Measurements from ENCODE around the gene LTV1. TPM values are rescaled to one million over a fixed set of nuclear protein-coding genes. Genes with fewer than 3 reads are reported as not detected.

LTV1 gene
- total and polyA plus RNA-seq, 2 donors (not counting 1 experiment from before 2014, with no cell fraction given) = 7.8 to 27.3 TPM

DNA sequence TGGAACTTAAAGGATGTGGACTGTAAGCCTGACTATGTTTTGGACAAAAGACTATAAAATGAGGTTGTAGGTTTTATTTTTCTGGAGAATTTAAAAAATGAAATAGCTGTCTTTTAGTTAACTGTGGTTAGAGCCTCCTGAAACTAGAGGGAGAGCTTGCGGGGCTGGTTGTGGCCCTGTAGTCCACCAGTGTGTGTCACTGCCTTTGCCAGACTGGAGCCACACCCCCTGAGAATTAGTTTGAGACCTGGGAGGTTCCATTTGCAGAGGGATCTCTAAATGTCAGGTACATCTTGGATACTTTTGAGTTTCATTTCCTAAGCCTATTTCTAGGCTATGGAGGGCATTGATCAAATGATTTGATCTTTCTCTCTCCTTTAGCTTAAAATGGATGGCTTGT is 42.0 kb downstream of the LTV1 start:
- ChIA-PET CTCF (interaction anchor here (0.6 kb wide), 1 partner anchor 40 kb away, joined by 3 read pairs; no protein-coding TSS in a partner anchor), POLR2A (no interaction called here)
- ATAC-seq (ENCODE audit: low read depth) (no peak), DNase-seq (no peak)
- no peak overlapping the region for H3K4me3 ChIP-seq (ENCODE audit: control extremely low read depth in 1 of 5, extremely low read depth in 1 of 5, insufficient read depth in 1 of 5, low read depth in 2 of 5, low read length in 4 of 5)
- H2AFZ ChIP-seq (ENCODE audit: insufficient read depth, low read depth, low read length, poor library complexity, severe bottlenecking) = no peak overlapping the region
- H3K27ac ChIP-seq (ENCODE audit: low read length in 2 of 2) = no peak overlapping the region
- intact Hi-C loops (cut with micrococcal nuclease) = no loop called here
- no peak for TF ChIP-seq EZH2 (IDR thresholded peaks at IDR 0.05; ENCODE audit: borderline replicate concordance, insufficient read depth, low read depth, low read length, poor library complexity, severe bottlenecking)
- TF ChIP-seq, protein P1, sequence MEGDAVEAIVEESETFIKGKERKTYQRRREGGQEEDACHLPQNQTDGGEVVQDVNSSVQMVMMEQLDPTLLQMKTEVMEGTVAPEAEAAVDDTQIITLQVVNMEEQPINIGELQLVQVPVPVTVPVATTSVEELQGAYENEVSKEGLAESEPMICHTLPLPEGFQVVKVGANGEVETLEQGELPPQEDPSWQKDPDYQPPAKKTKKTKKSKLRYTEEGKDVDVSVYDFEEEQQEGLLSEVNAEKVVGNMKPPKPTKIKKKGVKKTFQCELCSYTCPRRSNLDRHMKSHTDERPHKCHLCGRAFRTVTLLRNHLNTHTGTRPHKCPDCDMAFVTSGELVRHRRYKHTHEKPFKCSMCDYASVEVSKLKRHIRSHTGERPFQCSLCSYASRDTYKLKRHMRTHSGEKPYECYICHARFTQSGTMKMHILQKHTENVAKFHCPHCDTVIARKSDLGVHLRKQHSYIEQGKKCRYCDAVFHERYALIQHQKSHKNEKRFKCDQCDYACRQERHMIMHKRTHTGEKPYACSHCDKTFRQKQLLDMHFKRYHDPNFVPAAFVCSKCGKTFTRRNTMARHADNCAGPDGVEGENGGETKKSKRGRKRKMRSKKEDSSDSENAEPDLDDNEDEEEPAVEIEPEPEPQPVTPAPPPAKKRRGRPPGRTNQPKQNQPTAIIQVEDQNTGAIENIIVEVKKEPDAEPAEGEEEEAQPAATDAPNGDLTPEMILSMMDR (IDR thresholded peaks at IDR 0.05) = no peak
- Mint-ChIP-seq H3K9me3 (ENCODE audit: insufficient read depth) (no peaks in the 10 kb centered on the region), H3K4me3 (no peak overlapping the region), H3K27me3 (no peaks in the 10 kb centered on the region), H3K27ac (no peak overlapping the region), H3K4me1 (no peaks in the 10 kb centered on the region)
- no peaks in the 10 kb centered on the region for H3K79me2 ChIP-seq (ENCODE audit: control insufficient read depth, insufficient read depth, low read length)
- H3K36me3 ChIP-seq (replicated peaks in 1 of 2; ENCODE audit: control extremely low read depth in 1 of 2, control insufficient read depth in 1 of 2, extremely low read depth in 1 of 2, insufficient read depth in 2 of 2, low read length in 1 of 2) = peaks cover 0 to 4% of the 10 kb centered on the region in 2 experiments
- no peak overlapping the region for H3K4me2 ChIP-seq (replicated peaks; ENCODE audit: low read depth, low read length, poor library complexity, severe bottlenecking)
- H3K4me1 ChIP-seq (ENCODE audit: control insufficient read depth in 2 of 2, insufficient read depth in 2 of 2, low read length in 2 of 2) = no peaks in the 10 kb centered on the region
- no peaks in the 10 kb centered on the region for H4K20me1 ChIP-seq (ENCODE audit: control insufficient read depth, insufficient read depth, low read length, poor library complexity, severe bottlenecking)
- no peak overlapping the region for H3K9ac ChIP-seq (ENCODE audit: low read length)
- 100% methylated on average over 1 of the region's 1 CpG for WGBS (ENCODE audit: insufficient coverage)
- no peaks in the 10 kb centered on the region for H3K9me3 ChIP-seq (ENCODE audit: control extremely low read depth in 1 of 3, control insufficient read depth in 2 of 3, insufficient read depth in 1 of 3, low read length in 2 of 3)
- no peaks in the 10 kb centered on the region for H3K27me3 ChIP-seq (replicated peaks in 1 of 4; ENCODE audit: control extremely low read depth in 1 of 4, control insufficient read depth in 3 of 4, insufficient read depth in 4 of 4, low read length in 3 of 4)

DNA sequence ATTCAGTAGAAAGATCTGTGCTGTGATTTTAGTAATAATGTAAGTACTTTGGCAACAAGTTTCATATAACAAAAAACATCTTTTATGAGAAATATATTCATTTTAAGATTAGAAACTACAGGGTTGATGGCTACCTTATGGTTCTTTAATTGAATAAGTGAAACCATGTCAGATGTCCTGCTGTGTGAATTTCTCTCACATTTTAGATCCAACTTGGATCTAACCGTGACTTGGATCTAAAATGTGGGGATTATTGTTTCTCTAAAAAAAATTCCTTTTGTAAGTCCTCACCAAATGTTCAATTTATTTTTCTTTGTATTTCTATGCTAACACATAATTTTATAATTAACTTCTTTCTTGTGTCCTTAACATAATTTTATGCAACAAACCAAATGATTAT is 51.5 kb downstream of the LTV1 start:
- no peak for DNase-seq
- no peak overlapping the region for H3K4me3 ChIP-seq (ENCODE audit: control extremely low read depth in 1 of 5, extremely low read depth in 1 of 5, insufficient read depth in 1 of 5, low read depth in 2 of 5, low read length in 4 of 5)
- ATAC-seq (ENCODE audit: low read depth) = no peak
- no peaks in the 10 kb centered on the region for H3K9me3 Mint-ChIP-seq (ENCODE audit: insufficient read depth)
- CTCF ChIA-PET = no interaction called here
- no peak overlapping the region for H3K9ac ChIP-seq (ENCODE audit: low read length)
- no peaks in the 10 kb centered on the region for H3K4me1 Mint-ChIP-seq
- no CpG with 5 or more reads among the region's 1 CpG for WGBS (ENCODE audit: insufficient coverage)
- H3K27me3 ChIP-seq (replicated peaks in 1 of 4; ENCODE audit: control extremely low read depth in 1 of 4, control insufficient read depth in 3 of 4, insufficient read depth in 4 of 4, low read length in 3 of 4) = no peaks in the 10 kb centered on the region
- intact Hi-C loops (cut with micrococcal nuclease) = no loop called here
- H3K36me3 ChIP-seq (replicated peaks in 1 of 2; ENCODE audit: control extremely low read depth in 1 of 2, control insufficient read depth in 1 of 2, extremely low read depth in 1 of 2, insufficient read depth in 2 of 2, low read length in 1 of 2) = peaks cover under 1 to 1% of the 10 kb centered on the region in 2 experiments
- no peaks in the 10 kb centered on the region for H3K79me2 ChIP-seq (ENCODE audit: control insufficient read depth, insufficient read depth, low read length)
- H2AFZ ChIP-seq (ENCODE audit: insufficient read depth, low read depth, low read length, poor library complexity, severe bottlenecking) = no peak overlapping the region
- H3K9me3 ChIP-seq (ENCODE audit: control extremely low read depth in 1 of 3, control insufficient read depth in 2 of 3, insufficient read depth in 1 of 3, low read length in 2 of 3) = no peaks in the 10 kb centered on the region
- H4K20me1 ChIP-seq (ENCODE audit: control insufficient read depth, insufficient read depth, low read length, poor library complexity, severe bottlenecking) = no peaks in the 10 kb centered on the region
- H3K4me1 ChIP-seq (ENCODE audit: control insufficient read depth in 2 of 2, insufficient read depth in 2 of 2, low read length in 2 of 2) = no peaks in the 10 kb centered on the region
- no peak for TF ChIP-seq EZH2 (IDR thresholded peaks at IDR 0.05; ENCODE audit: borderline replicate concordance, insufficient read depth, low read depth, low read length, poor library complexity, severe bottlenecking)
- TF ChIP-seq, protein P1 (IDR thresholded peaks at IDR 0.05) = no peak
- POLR2A ChIA-PET = no interaction called here
- no peak overlapping the region for H3K27ac ChIP-seq (ENCODE audit: low read length in 2 of 2)
- no peak overlapping the region for H3K27ac Mint-ChIP-seq
- H3K27me3 Mint-ChIP-seq = no peaks in the 10 kb centered on the region
- H3K4me2 ChIP-seq (replicated peaks; ENCODE audit: low read depth, low read length, poor library complexity, severe bottlenecking) = no peak overlapping the region
- no peak overlapping the region for H3K4me3 Mint-ChIP-seq

All from B cell (primary cell).